HuH-7 (cell line): ENCODE data around the gene XPO6.

Source experiments
- DNase-seq: peaks from one replicate; pipeline ENCODE4 v3.0.0; 2011; ENCODE audit warnings: low spot score

XPO6 gene

DNA sequence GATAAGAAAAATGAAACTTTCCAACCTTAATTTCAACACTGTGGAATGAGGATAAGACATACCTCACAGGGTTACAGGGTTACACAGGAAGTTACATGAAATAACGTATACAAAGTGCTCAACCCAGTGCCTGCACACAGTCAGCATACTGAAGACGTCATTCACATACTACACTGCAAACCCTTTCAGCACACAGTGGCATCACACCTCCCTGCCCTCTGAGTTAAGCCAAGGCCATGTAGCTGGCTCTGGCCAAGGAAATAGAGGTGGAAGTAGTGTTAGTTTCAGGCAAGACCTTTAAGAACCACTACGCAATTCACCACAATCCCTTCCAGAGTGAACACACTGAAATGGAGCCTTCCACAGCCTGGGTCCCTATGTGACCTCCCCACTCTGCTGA, 101.7 kb downstream of the XPO6 start:
- no peak for DNase-seq

DNA sequence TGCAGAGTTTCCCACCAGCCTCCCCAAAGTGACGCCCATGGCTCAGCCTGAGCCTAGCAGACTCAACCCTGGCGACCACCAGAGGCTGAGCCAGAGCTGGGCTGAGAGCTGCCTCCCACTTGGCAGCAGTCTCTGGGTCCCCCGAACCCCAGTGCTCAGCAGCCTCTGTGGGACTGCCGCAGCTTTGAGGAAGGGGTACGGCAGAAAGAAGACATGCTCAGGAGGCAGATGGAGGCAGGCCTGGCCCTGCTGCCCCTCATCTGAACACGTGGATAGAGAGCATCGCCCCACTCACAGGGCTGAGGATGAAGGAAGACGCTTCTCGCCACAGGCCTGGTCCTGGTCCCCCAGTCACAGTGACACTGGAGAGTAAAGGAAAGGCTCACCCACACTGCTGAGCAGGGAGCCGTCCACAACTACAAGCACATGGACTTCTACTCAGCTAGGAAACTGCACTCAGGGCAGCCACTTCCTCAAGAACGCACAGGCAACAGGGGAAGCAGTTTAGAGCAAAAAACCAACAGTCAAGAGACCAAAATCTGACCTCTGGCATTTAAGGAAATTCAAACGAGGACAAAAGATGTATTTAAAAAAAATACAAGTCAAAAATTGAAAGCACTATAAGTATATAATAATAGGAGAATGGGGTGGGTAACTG, 103.0 kb downstream of the XPO6 start:
- DNase-seq = no peak

- DNase-seq = no peak
Measured at GRCh38 chr16:28107232-28107631, 104.5 kb downstream of the XPO6 start.

GRCh38 chr16:28106467-28107215, 105.1 kb downstream of the XPO6 start:
- no peak for DNase-seq

DNA sequence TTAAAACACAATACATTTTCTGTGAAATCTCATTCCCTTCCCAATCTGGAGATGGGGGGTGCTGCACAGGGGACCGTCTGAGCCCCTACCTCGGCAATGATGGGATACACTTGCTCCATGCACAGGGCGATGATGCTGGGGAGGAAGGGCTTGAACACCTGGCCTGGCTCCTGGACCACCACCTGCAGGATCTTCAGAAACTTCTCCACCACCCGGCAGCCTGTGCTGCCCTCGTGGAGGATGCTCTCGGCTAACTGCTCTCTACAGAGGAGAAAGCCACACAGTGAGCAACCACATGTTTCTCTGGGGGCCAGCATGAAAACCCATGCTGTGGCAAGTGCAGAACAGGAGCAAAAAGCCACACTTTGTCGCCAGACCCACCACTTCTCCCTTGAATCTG, 105.8 kb downstream of the XPO6 start:
- DNase-seq = no peak

- no peak for DNase-seq
Measured at GRCh38 chr16:28105297-28105696, 106.5 kb downstream of the XPO6 start.

DNA sequence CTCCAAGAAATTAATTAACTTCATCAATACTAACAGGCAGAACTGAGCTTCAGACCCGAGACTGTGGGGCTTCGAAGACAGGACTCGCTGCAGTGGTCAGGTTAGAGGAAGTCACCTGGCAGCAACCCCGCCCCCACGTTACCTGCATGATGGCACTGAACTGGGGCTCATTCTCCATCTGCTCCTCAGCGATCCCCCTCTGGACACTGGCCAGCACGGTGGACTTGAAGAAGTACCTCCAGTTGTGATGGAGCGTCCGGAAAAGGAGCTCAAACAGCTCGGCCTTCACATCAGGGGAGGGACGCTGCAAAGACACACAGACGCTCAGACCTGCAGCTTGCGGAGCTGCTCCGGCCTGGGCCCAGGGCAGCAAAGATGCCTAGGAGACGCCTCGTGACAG, 107.4 kb downstream of the XPO6 start:
- DNase-seq = no peak

DNA sequence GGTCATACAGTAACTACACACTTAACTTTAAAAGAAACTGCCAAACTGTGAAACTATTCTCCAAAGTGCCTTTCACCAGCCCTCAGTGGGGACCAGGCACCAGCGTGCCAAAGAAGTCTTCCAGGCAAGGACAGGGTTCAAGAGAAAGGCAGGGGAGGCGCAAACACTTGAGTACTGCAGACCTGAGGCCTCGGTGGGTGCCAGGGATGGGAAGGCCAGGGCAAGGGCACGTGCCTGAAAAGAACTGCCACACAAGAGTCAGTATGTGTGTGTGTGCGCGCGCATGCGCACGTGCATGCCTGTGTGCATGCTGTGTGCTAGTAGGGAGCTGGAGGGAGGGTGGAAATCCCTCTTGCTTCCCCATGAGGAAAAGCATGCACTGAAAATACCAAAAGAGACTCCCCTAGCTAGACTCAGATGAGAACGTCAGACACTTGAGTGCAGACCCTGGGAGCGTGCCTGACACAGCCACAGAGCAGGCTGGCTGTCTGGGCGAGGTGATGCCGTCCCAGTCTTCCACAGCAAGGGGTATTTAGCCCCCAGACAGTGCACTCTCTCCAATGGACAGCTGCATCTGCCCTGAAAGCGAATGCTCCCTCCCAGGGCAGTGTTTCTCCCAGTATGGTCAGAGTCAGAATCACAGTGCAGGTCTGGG, 108.1 kb downstream of the XPO6 start:
- no peak for DNase-seq

DNA sequence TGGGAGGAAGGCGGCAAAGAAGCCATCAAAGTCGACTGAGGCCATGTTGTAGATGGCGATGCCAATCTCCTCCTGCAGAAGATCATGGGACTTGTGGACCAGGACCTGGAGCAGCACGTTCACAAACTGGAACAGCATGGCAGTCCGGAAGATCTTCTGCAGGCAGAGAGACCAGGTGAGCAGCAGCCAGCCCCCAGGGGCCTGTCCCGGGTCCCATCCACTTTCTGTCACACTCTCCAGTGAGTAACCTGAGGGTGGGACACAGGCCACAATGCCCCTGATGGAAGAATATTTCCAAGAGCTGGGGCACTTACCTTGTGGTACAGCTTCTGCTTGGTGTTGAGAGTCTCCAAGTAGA, 110.3 kb downstream of the XPO6 start:
- no peak for DNase-seq

DNA sequence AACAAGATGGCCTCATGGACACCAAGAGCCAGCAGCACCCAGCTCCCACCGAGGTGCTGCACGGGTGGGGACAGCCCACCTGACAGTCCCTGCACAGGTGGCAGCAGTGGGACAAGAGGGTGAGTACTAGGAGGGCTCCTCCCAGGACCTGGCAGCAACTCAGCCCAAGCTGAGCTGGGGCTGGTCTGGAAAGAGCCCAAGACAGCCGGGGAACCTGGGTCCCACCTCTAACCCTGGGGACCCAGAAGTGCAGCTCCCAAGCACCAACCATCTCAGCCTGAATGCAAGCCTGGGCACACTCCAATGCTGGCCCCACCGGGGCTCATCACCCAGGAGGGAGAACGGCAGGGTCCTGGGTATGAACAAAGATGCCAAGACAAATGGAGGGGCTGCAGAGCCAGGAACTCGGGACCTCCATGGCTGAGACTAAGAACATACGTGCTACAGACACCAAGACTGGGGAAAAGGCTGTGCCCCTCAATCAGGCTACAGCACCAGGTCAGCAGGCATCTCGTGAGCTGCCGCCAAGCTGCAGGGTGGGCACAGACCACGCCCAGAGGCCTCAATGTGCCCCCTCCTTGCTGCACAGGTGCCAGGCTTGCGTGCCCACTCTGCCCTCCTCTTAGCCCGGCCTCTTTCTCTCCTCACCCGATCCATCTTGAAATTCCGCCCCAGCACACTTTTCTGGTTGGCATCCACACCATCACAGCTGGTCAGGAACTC, 110.8 kb downstream of the XPO6 start:
- no peak for DNase-seq

DNA sequence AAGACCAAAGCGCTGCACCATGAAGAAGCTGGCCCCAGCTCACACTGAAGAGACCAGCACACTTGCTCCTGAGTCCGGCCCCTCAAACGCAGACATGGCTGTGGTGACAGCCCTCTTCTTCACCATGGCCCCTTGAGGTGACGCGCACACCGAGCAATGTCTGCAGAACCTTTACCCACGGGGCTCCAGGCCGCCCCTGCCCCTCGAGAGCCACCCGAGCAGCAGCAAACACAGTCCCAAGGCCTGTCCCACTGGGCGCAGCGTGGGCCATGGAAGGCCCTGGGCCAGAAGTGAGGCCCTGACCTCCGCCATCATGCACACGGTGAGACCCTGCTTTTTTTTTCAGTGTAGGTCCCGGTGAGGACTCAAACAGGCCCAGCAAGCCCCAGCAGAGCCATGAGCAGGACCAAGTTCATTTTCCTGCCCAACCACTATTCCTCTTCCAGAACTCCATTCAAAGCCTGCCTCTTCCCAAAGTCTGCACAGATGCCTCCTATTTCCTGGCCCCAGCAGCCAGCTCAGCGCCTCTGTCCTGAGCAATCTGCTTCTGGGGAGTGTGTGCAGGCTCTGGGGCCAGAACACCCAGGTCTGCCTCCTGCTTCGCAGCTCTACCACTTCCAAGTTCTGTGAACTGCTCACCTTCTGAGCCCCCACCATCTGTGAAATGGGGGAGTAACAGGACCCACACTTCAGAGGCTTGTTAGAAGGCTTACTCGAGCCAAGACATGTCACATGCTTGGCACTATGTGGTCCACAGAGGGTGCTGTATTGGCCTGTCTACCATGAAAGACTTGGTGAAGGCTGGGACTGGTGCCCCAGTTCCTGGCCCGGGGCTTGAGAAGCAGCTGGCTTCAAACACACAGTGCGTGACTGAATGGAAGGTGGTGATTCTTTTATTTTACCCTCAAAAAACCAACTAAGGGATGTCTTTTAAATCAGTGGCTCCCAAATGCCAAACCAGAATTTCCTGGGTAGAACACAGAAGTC, 112.5 kb downstream of the XPO6 start:
- no peak for DNase-seq

DNA sequence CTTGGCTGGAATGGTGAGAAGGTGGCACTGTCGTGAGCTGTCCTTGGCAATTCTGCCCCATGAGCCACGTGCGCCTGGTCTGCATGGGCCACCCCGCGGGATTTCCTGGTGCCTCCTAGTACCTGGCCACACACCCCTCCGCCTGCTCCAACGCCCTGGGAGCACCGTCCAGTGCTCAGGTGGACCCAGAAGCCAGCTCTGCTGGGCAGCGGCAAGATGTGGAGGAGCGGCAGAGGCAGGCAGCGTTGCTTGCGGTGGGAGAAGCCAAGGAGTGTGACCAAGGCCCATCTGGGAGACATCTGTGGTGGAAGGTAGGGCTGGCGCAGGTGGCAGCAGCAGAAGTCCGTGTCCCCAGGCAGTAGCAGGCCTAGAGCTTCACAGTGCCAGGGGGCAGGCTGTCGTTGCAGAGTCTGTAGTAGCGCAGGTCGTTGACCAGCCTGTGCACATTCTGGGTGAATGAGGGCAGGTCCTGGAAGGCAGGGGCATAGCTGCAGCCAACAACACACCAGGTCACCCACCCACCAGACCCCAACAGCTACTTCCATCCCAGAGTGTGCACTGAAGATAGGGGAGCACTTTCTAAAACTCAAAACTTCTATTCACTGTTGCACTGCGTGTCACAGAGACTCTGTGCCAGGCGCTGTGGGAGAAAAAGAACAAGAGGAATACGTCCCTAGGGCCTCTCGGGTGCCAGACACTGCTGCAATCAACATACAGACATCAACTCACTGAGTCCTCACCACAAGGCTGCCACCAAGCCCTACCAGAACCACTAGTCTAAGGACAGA, 113.4 kb downstream of the XPO6 start:
- DNase-seq = no peak

DNA sequence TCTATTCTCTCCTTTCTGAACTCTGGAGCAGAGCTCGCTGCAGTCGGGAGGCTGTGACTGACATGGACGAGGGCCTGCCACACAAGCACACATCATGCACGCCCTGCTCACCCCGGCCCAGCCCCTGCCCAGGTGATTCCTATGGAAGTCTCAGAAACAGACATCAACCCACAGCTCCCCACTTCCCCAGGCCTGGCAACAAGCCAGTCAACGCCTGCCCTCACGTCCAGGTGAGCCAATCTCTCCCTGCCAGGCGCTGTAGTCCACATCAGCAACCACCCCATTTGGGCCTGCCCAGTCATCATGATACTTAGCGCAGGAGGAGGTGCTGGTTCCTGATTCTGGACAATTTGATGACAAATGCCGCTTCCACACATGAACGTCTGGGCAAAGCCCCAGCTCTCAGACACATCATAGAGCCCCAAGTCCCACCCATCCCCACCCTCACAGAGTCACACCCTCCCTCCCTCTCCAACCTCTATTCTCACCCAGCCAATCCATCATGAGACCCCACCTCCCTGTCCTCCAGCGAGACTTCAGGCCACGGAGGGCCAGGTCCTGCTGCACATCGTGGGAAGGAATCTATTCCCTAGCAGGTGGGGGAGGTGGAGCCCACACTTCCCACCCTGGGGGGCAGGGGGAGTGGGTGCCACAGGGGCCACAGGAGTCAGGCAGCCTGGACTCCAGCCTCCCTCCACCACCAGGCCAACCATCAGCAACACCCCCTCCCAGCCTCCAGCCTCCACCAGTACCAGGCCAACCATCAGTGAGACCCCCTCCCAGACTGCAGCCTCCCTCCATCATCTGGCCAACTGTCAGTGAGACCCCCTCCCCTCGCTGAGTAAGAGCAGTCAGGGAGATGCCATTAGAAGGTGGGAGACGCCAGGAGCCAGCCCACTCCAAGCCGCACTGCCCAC, 114.5 kb downstream of the XPO6 start:
- no peak for DNase-seq

- DNase-seq = no peak
Measured at GRCh38 chr16:28093385-28093725, 118.4 kb downstream of the XPO6 start.

DNA sequence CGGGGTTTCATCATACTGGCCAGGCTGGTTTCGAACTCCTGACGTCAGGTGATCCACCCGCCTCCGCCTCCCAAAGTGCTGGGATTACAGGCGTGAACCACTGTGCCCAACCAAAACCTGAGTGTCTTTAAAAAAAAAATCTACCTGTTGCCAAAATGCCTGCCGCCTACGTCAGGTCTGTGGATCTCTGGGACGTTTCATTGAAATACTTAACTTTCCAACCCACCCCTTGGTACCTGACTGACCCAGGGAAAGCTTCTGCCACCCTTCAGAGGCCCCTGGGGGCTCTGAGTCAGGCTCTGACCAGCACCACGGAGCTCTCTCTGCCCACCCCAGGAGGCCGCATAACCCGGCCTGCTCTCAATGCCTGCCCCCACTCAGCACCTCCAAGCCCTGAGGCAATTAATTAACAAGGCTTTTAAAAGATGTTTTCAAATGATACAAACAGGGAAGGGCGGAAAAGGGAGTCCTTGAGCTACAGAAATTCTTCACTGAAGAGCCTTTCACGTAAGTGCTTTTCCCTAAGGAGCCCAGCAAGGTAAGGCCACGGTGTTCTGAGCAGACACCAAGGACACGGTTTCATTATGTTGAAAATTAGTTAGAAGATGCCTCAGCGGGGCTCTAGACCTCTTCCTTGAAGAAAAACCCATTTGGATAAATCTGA, 118.9 kb downstream of the XPO6 start:
- DNase-seq = no peak

GRCh38 chr16:28091656-28092055, 120.1 kb downstream of the XPO6 start:
- DNase-seq = no peak

GRCh38 chr16:28090646-28091377, 121.0 kb downstream of the XPO6 start:
- no peak for DNase-seq

DNA sequence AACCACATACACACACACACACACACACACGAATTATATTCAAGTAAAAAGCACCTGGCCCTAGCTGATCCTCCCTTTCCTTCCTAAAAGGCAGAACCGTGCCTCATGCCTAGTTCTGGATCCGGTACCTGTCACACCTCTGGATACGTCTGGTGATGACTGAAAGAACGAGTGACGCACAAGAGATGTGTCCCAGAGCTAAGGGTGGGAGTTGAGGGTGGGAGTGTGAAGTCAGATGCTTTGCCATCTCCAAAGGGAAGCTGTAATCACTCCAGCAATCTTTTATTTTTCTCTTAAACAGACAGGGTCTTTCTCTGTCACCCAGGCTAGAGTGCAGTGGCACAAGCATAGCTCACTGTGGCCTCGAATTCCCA, 121.8 kb downstream of the XPO6 start:
- no peak for DNase-seq
